H1 (cell line): Measurements from ENCODE around the gene APEH. TPM values are rescaled to one million over a fixed set of nuclear protein-coding genes. Genes with fewer than 3 reads are reported as not detected.

Experiments used
- CTCF ChIA-PET: fragments of 300-600 bp; sonication (Branson Sonifier 250); formaldehyde crosslinking; loops from one replicate; lab custom pipeline; 2021; ENCODE audit not compliant: partially characterized antibody; lab: Charles Lee
- POLR2A ChIA-PET: fragments of 300-600 bp; sonication (Branson Sonifier 250); formaldehyde crosslinking; loops from one replicate; lab custom pipeline; 2021; ENCODE audit warnings: inconsistent platforms; ENCODE audit not compliant: partially characterized antibody; lab: Charles Lee
- DNase-seq, 2 experiments: peaks; one replicate each; pipeline versions ENCODE4 v3.0.0 to v3.0.0-alpha.2; 2010 to 2022; ENCODE audit warnings: low spot score in 2 of 2, low read depth in 1 of 2, mixed read lengths in 1 of 2
- FAIRE-seq: peaks from 2 replicates; lab custom pipeline; 2011; peaks lifted over from hg19 to GRCh38; lab: Jason Lieb, UNC
- H2AFZ ChIP-seq: 2 replicates; pipeline ENCODE4 v1.8.1; 2012; ENCODE audit warnings: low read length, inconsistent platforms
- H2AK5ac ChIP-seq: 2 replicates; pipeline ENCODE4 v1.6.1; 2013; ENCODE audit warnings: low read depth, low read length
- H2BK120ac ChIP-seq: replicated peaks from 2 replicates; pipeline ENCODE3; 2013; ENCODE audit warnings: low read depth, low read length, inconsistent platforms
- H2BK12ac ChIP-seq: 2 replicates; pipeline ENCODE4 v1.6.1; 2013; ENCODE audit warnings: low read depth, low read length
- H2BK15ac ChIP-seq: 2 replicates; pipeline ENCODE4 v1.6.1; 2013; ENCODE audit warnings: low read length
- H2BK20ac ChIP-seq: 2 replicates; pipeline ENCODE4 v1.6.1; 2013; ENCODE audit warnings: low read length
- H2BK5ac ChIP-seq: 2 replicates; pipeline ENCODE4 v1.6.1; 2013; ENCODE audit warnings: low read depth, low read length
- H3K14ac ChIP-seq: 2 replicates; pipeline ENCODE4 v1.6.1; 2013; ENCODE audit warnings: inconsistent platforms; ENCODE audit not compliant: insufficient read length
- H3K18ac ChIP-seq: 2 replicates; pipeline ENCODE4 v1.6.1; 2013; ENCODE audit warnings: low read length; ENCODE audit errors: extremely low read depth
- H3K23ac ChIP-seq: 2 replicates; pipeline ENCODE4 v1.6.1; 2013; ENCODE audit warnings: inconsistent platforms; ENCODE audit not compliant: insufficient read length
- H3K23me2 ChIP-seq: 2 replicates; pipeline ENCODE4 v1.6.1; 2013; ENCODE audit warnings: low read depth, low read length
- H3K27ac ChIP-seq: 2 replicates; pipeline ENCODE4 v1.6.1; 2011; ENCODE audit warnings: low read depth, low read length, inconsistent platforms
- H3K27me3 ChIP-seq, 4 experiments: replicated peaks in 1 of 4; 1 replicate in 1 of 4; 2 replicates in 3 of 4; pipeline versions ENCODE4 v1.6.1 to v1.8.1; 2011 to 2013; ENCODE audit warnings: low read length in 3 of 4, mild to moderate bottlenecking in 3 of 4, inconsistent platforms in 2 of 4, mixed read lengths in 2 of 4, moderate library complexity in 1 of 4; ENCODE audit not compliant: control insufficient read depth in 3 of 4, insufficient read depth in 3 of 4; ENCODE audit errors: extremely low read depth in 1 of 4
- H3K36me3 ChIP-seq, 4 experiments: 2 replicates each; pipeline versions ENCODE4 v1.6.1 to v1.8.1; 2011 to 2013; ENCODE audit warnings: mild to moderate bottlenecking in 4 of 4, low read length in 3 of 4, moderate library complexity in 2 of 4, control low read depth in 1 of 4, inconsistent platforms in 1 of 4; ENCODE audit not compliant: insufficient read depth in 4 of 4, control insufficient read depth in 2 of 4
- H3K4ac ChIP-seq: replicated peaks from 2 replicates; pipeline ENCODE3; 2013; ENCODE audit warnings: low read length, low read depth, mixed read lengths, inconsistent platforms; ENCODE audit not compliant: insufficient read length
- H3K4me1 ChIP-seq, 4 experiments: replicated peaks in 1 of 4; 1 replicate in 1 of 4; 2 replicates in 3 of 4; pipeline versions ENCODE4 v1.6.1 to v1.8.1; 2011 to 2013; ENCODE audit warnings: low read length in 3 of 4, inconsistent platforms in 2 of 4, mixed read lengths in 1 of 4; ENCODE audit not compliant: insufficient read depth in 4 of 4, control insufficient read depth in 3 of 4
- H3K4me2 ChIP-seq, 2 experiments: 2 replicates each; pipeline versions ENCODE4 v1.6.1 to v1.8.1; 2011 to 2013; ENCODE audit warnings: low read depth in 2 of 2, low read length in 2 of 2, control low read depth in 1 of 2, inconsistent platforms in 1 of 2, mild to moderate bottlenecking in 1 of 2; ENCODE audit not compliant: insufficient read depth in 1 of 2
- H3K4me3 ChIP-seq, 4 experiments: fragments of 200-600, 300-600 bp in 1 of 4; sonication (generic), shearing (Covaris generic), sonication (Bioruptor Twin) in 1 of 4; 2 replicates each; pipeline versions ENCODE4 v1.5.1 to v1.8.1; 2011 to 2016; ENCODE audit warnings: low read length in 4 of 4, low read depth in 3 of 4, control low read depth in 2 of 4, inconsistent platforms in 2 of 4, mild to moderate bottlenecking in 2 of 4, mixed read lengths in 1 of 4, moderate library complexity in 1 of 4; ENCODE audit not compliant: insufficient read depth in 2 of 4; ENCODE audit errors: extremely low read depth in 1 of 4
- H3K56ac ChIP-seq: replicated peaks from 2 replicates; pipeline ENCODE3; 2013; ENCODE audit warnings: low read depth, mild to moderate bottlenecking, mixed read lengths, low read length, inconsistent platforms; ENCODE audit not compliant: insufficient read length
- H3K79me1 ChIP-seq: 2 replicates; pipeline ENCODE4 v1.6.1; 2013; ENCODE audit warnings: low read depth, low read length, control low read depth
- H3K79me2 ChIP-seq, 2 experiments: 2 replicates each; pipeline versions ENCODE4 v1.6.1 to v1.8.1; 2012 to 2013; ENCODE audit warnings: low read length in 2 of 2, mild to moderate bottlenecking in 2 of 2, inconsistent platforms in 1 of 2; ENCODE audit not compliant: insufficient read depth in 2 of 2, control insufficient read depth in 1 of 2
- H3K9ac ChIP-seq, 4 experiments: replicated peaks in 1 of 4; 1 replicate in 1 of 4; 2 replicates in 3 of 4; pipeline versions ENCODE4 v1.6.1 to v1.8.1; 2011 to 2013; ENCODE audit warnings: low read depth in 3 of 4, low read length in 3 of 4, control low read depth in 2 of 4, mild to moderate bottlenecking in 2 of 4, moderate library complexity in 2 of 4, inconsistent platforms in 1 of 4; ENCODE audit errors: extremely low read depth in 1 of 4
- H3K9me3 ChIP-seq, 2 experiments: 2 replicates each; pipeline versions ENCODE4 v1.6.1 to v1.8.1; 2012 to 2013; ENCODE audit warnings: mild to moderate bottlenecking in 2 of 2, moderate library complexity in 2 of 2, control low read depth in 1 of 2, inconsistent platforms in 1 of 2, low read depth in 1 of 2, low read length in 1 of 2, mixed read lengths in 1 of 2; ENCODE audit not compliant: insufficient read depth in 2 of 2
- H4K20me1 ChIP-seq, 2 experiments: replicated peaks in 1 of 2; 2 replicates each; pipeline versions ENCODE3 to v1.8.1; 2011 to 2013; ENCODE audit warnings: inconsistent platforms in 2 of 2, low read length in 2 of 2, mild to moderate bottlenecking in 1 of 2; ENCODE audit not compliant: insufficient read depth in 2 of 2, control insufficient read depth in 1 of 2
- H4K5ac ChIP-seq: 2 replicates; pipeline ENCODE4 v1.6.1; 2013; ENCODE audit warnings: low read length, low read depth, mixed read lengths, inconsistent platforms; ENCODE audit not compliant: insufficient read length
- H4K8ac ChIP-seq: 2 replicates; pipeline ENCODE4 v1.8.0; 2013; ENCODE audit warnings: mild to moderate bottlenecking, moderate library complexity, low read length, inconsistent platforms; ENCODE audit not compliant: insufficient read depth; ENCODE audit errors: extremely low read depth
- H4K91ac ChIP-seq: replicated peaks from 2 replicates; pipeline ENCODE3; 2013; ENCODE audit warnings: low read length, mixed read lengths, inconsistent platforms; ENCODE audit not compliant: insufficient read length
- RAD21 ChIP-seq, 2 experiments: IDR thresholded peaks in 1 of 2; conservative IDR thresholded peaks in 1 of 2; 2 replicates each; pipeline ENCODE4 v1.6.1; 2011; ENCODE audit warnings: low read depth in 2 of 2, low read length in 2 of 2, improper control_type of control experiment in 1 of 2, inconsistent platforms in 1 of 2, mild to moderate bottlenecking in 1 of 2, moderate library complexity in 1 of 2
- TEAD4 ChIP-seq: IDR thresholded peaks from 2 replicates; pipeline ENCODE4 v1.6.1; 2012; ENCODE audit warnings: low read depth, low read length, inconsistent platforms, mixed read lengths
- WGBS, 2 experiments: shearing (Covaris generic) in 1 of 2; methylation state at CpG; one replicate each; pipeline versions ENCODE4 v1.1.6 to v1.1.7; 2013 to 2015; ENCODE audit warnings: low lambda C conversion rate in 2 of 2, mixed read lengths in 2 of 2, inconsistent platforms in 1 of 2, low coverage in 1 of 2, missing lambda C conversion rate in 1 of 2; ENCODE audit not compliant: insufficient replicate concordance in 2 of 2, insufficient coverage in 1 of 2, insufficient read length in 1 of 2; ENCODE audit errors: extremely low coverage in 1 of 2, missing lambda C conversion rate in 1 of 2; 5-methylcytosine and 5-hydroxymethylcytosine counted together
- polyA plus RNA-seq, 7 experiments: library from polyadenylated mRNA; depleted of rRNA in 3 of 7; stranded (reverse) in 5 of 7; unstranded in 2 of 7; fragments of >200 nt in 5 of 7; fragments of 200-250 nt in 2 of 7; gene quantifications; 1 replicate in 5 of 7; 2 replicates in 1 of 7; 4 replicates in 1 of 7; pipeline versions ENCODE4 v1.2.1 to v1.2.3, GENCODE V29; 2011 to 2013; ENCODE audit warnings: missing spikeins in 2 of 7, mixed read lengths in 2 of 7
- total RNA-seq: library from RNA; stranded (reverse); fragmentation: NEBNext Ultra II Directional; extraction: Animal tissue kit (Norgen Biotek cat#: 25700); gene quantifications from 2 replicates; pipeline ENCODE4 v1.2.1, GENCODE V29; 2021
- TF ChIP-seq, protein P1 (sequence below), 3 experiments: IDR thresholded peaks; 1 replicate in 2 of 3; 2 replicates in 1 of 3; pipeline versions ENCODE4 v1.5.1 to v1.6.1; 2011; ENCODE audit warnings: low read length in 3 of 3, mild to moderate bottlenecking in 3 of 3, inconsistent platforms in 2 of 3, low read depth in 1 of 3, moderate library complexity in 1 of 3; ENCODE audit not compliant: insufficient read depth in 1 of 3; ENCODE audit errors: control extremely low read depth in 1 of 3

The APEH gene
- total and polyA plus RNA-seq, 2 of the 8 experiments (the other 6 are each of a cell fraction or from before 2014, with no cell fraction given), result 222 to 260 TPM

DNA sequence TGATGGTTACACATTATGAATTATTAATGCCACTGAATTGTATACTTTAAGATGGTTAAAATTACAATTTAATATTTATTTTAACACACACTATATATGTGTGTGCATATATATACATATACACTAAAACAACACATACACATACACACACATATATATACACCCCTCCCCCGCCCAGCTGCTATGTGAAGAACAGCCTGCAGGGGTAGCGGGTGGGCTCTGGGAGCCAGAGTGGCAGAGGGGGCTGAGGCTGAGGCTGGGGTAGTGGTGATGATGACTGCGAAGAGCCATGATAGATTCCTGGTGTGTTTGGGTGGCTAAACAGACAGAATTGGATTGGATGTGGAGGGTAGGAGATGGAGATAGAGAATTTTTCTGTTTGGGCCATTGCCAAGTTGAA lies 39.4 kb upstream of the APEH start:
- Histone ChIP-seq H4K5ac (no peak overlapping the region), H2BK15ac (no peak overlapping the region), H2BK5ac (no peak overlapping the region), H4K91ac (no peak overlapping the region), H3K23ac (no peak overlapping the region), H3K4me1 (peaks cover 0 to 3% (median 0%) of the 10 kb centered on the region in 4 experiments; a peak in 1 of 7 replicates), H2AK5ac (no peak overlapping the region), H3K14ac (no peak overlapping the region), H3K56ac (no peak overlapping the region), H4K20me1 (no peaks in the 10 kb centered on the region), H3K27ac (no peak overlapping the region), H3K4me3 (no peak overlapping the region), H3K79me2 (no peaks in the 10 kb centered on the region), H2AFZ (no peak overlapping the region), H3K36me3 (no peaks in the 10 kb centered on the region), H4K8ac (no peak overlapping the region), H2BK12ac (no peak overlapping the region), H3K79me1 (no peaks in the 10 kb centered on the region), H3K18ac (no peak overlapping the region), H3K4ac (no peak overlapping the region), H2BK20ac (no peak overlapping the region), H3K4me2 (no peak overlapping the region), H3K23me2 (no peaks in the 10 kb centered on the region), H2BK120ac (no peak overlapping the region), H3K9me3 (peaks cover 0 to 4% of the 10 kb centered on the region in 2 experiments; a peak in 1 of 4 replicates), H3K27me3 (no peaks in the 10 kb centered on the region), H3K9ac (no peak overlapping the region)
- ChIA-PET CTCF (interaction anchor here (0.7 to 2.2 kb wide), 6 partner anchors 10 to 68 kb away, joined by 3 to 6 read pairs (median 4); no protein-coding TSS in a partner anchor), POLR2A (interaction anchor here (1.1 kb wide), 1 partner anchor 38 kb away, joined by 3 read pairs; no protein-coding TSS in a partner anchor)
- WGBS, 2 experiments, result 81% methylated on average over 3 of the region's 3 CpGs; no CpG with 5 or more reads in 1 of the 2 experiments
- DNase-seq (no peak), FAIRE-seq (no peak)
- TF ChIP-seq, protein P1, sequence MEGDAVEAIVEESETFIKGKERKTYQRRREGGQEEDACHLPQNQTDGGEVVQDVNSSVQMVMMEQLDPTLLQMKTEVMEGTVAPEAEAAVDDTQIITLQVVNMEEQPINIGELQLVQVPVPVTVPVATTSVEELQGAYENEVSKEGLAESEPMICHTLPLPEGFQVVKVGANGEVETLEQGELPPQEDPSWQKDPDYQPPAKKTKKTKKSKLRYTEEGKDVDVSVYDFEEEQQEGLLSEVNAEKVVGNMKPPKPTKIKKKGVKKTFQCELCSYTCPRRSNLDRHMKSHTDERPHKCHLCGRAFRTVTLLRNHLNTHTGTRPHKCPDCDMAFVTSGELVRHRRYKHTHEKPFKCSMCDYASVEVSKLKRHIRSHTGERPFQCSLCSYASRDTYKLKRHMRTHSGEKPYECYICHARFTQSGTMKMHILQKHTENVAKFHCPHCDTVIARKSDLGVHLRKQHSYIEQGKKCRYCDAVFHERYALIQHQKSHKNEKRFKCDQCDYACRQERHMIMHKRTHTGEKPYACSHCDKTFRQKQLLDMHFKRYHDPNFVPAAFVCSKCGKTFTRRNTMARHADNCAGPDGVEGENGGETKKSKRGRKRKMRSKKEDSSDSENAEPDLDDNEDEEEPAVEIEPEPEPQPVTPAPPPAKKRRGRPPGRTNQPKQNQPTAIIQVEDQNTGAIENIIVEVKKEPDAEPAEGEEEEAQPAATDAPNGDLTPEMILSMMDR (IDR thresholded peaks at IDR 0.05; ENCODE audit: control extremely low read depth in 1 of 3, insufficient read depth in 1 of 3, low read depth in 1 of 3, low read length in 3 of 3), result peak in 2 of 3 experiments; percentile 31 to 43; a peak in 3 of 4 replicates
- no peak for TF ChIP-seq TEAD4
- TF ChIP-seq RAD21 (IDR thresholded peaks at IDR 0.05 in 1 of 2, conservative IDR thresholded peaks at IDR 0.05 in 1 of 2; ENCODE audit: low read depth in 2 of 2, low read length in 2 of 2), result peak in 1 of 2 experiments; percentile 44; a peak in 2 of 4 replicates
